Stimulated activated CD8-positive, alpha-beta memory T cell treated with anti-CD3 and anti-CD28 coated beads, Interleukin-7, amount 100 ng/mL, for 4 hours (primary cell): ENCODE data around the gene WASF2.
A peak's percentile ranks its signal among the peaks of the same experiment; 100 is the strongest.

ENCODE experiments used
- DNase-seq, 2 donors: peaks; one replicate each; pipeline ENCODE4 v3.0.0-alpha.2; 2020; ENCODE audit warnings: low read depth in 2 of 2

WASF2 gene

GRCh38 chr1:27379564-27380122 lies 110.3 kb downstream of the WASF2 start:
- DNase-seq = no peak

- no peak for DNase-seq
These were observed 112.0 kb downstream of the WASF2 start for GRCh38 chr1:27377760-27378495.

GRCh38 chr1:27374362-27375086 lies 115.4 kb downstream of the WASF2 start, which contains the start of gene FCN3:
Gene FCN3, minus strand, starts transcription at chr1:27374824. Its CDS starts 6 bp downstream, at chr1:27374818.
- no peak for DNase-seq

GRCh38 chr1:27372808-27373690 lies 116.9 kb downstream of the WASF2 start:
- DNase-seq = no peak

GRCh38 chr1:27372022-27372807 lies 117.8 kb downstream of the WASF2 start:
- no peak for DNase-seq

GRCh38 chr1:27368869-27369582 lies 120.9 kb downstream of the WASF2 start:
- no peak for DNase-seq

GRCh38 chr1:27367160-27367650 lies 122.8 kb downstream of the WASF2 start:
- DNase-seq = no peak

- DNase-seq = no peak
These were observed 123.4 kb downstream of the WASF2 start, which contains the start of gene MAP3K6 for GRCh38 chr1:27366411-27367159. Gene MAP3K6, minus strand, starts transcription at chr1:27366961. Its CDS starts 364 bp downstream, at chr1:27366597.

- DNase-seq = peak in 1 of 2 donors; percentile 58
These were observed 123.9 kb downstream of the WASF2 start for GRCh38 chr1:27366113-27366410.

GRCh38 chr1:27365372-27366112 lies 124.4 kb downstream of the WASF2 start:
- peak; percentile 65 to 66 for DNase-seq

- no peak for DNase-seq
These were observed 125.1 kb downstream of the WASF2 start for GRCh38 chr1:27364696-27365371.

GRCh38 chr1:27363766-27364695 lies 125.9 kb downstream of the WASF2 start:
- DNase-seq = no peak

GRCh38 chr1:27361553-27361952 lies 128.4 kb downstream of the WASF2 start:
- DNase-seq = no peak

- DNase-seq = no peak
These were observed 128.9 kb downstream of the WASF2 start for GRCh38 chr1:27361044-27361402.

GRCh38 chr1:27360159-27361043 lies 129.6 kb downstream of the WASF2 start:
- DNase-seq = peak in 1 of 2 donors; percentile 33

GRCh38 chr1:27359822-27360158 lies 130.2 kb downstream of the WASF2 start:
- no peak for DNase-seq
